ENCODE measurements around the gene TM9SF1.
"Not testable (repeated sequence)": the region's sequence is repeated elsewhere in the genome, so short reads cannot be mapped to it uniquely, and the experiment has no call there.

TM9SF1 gene

DNA sequence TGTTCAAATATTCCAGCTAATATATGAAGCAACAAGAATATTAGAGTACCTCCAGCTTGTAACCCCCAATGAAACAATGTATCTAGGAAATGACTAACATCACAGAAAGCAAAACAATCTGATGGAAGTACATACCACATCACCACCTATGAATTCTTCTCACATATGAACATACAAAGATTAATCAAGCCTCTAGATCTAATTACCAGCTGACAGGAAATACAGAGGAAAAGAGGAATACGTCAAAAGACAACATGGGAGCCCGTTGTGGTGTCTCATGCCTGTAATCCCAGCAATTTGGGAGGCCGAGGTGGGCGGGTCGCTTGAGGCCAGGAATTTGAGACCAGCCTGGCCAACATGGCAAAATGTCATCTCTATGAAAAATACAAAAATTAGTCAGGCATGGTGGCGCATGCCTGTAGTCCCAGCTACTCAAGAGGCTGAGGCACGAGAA lies 29.4 kb upstream of the TM9SF1 start:
- DNase-seq = no peak

DNA sequence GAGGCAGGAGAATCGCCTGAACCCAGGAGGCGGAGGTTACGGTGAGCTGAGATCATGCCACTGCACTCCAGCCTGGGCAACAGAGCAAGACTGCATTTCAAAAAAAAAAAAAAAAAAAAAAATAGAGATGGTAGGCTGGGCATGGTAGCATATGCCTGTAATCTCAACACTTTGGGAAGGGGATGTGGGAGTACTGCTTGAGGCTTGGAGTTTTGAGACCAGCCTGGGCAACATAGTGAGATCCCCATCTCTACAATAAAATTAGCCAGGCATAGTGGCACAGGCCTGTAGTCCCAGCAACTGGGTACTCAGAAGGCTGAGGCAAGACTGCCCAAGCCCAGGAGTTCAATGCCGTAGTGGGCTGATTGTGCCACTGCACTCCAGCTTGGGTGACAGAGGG lies 27.7 kb upstream of the TM9SF1 start:
- not testable (repeated sequence) for DNase-seq

DNA sequence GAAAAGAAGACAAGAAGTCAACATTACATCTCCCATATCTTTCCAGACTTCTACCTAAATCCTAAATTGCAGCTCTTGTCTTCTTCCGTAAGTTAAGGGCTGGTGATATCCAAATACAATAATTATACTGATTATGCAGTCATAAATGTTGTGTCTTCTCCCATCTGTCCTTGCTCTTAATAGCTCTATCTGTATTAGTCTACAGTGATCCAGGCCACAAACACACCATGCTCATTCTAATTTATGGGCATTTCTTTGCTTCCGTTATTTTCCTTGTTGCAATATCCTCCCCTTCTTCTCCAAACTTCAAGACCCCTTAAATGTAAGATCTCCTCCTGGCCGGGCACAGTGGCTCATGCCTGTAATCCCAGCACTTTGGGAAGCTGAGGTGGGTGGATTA lies 24.3 kb upstream of the TM9SF1 start:
- no peak for DNase-seq

DNA sequence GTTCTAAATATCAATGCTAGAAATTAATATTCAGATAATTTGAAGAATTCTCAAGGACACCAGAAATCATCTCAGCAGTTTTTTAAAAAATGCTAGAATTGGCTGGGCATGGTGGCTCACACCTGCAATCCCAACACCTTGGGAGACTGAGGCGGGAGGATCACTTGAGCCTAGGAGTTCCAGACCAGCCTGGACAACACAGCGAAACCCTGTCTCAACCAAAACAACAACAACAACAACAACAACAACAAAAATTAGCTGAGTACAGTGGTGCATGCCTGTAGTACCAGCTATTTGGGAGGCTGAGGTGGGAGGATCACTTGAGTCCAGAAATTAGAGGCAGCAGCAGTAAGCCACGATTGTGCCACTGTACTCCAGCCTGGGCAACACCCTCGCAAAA lies 23.8 kb upstream of the TM9SF1 start:
- DNase-seq = no peak

DNA sequence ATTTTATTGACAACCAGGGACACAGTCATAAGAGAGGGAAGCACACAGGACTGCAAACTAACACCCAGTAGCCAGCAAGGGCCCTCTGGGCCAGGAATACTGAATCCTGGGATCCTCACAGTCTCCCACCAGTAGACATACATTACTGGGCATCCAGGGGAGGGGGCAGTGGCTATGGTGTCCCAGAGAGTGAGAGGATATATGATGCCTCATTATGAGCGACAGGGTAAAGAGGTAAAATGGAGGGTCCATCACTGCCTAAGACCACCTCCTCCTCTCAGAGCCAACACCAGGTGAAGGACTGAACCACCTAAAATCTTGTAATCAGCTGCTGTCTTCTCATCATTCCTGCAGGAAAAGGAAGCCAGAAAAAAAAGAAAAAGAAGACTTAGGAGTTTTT lies 21.6 kb upstream of the TM9SF1 start:
- DNase-seq = not testable (repeated sequence)

DNA sequence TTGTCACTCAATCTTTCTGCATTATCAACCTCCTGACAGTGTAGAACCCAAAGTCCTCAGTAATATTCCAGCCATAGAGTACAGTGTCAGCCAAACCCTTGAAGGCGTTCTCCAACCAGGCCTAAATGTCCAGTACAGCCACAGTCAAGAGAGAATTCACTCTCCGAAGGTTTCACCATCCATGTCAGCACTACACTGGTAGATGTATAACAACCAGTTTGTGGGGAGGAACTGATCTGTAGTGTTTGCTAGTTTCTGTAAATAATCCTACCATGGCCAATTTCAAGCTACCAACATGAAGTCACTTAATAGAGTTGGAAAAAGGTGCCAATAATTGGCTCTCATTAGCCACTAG lies 21.1 kb upstream of the TM9SF1 start:
- no peak for DNase-seq

DNA sequence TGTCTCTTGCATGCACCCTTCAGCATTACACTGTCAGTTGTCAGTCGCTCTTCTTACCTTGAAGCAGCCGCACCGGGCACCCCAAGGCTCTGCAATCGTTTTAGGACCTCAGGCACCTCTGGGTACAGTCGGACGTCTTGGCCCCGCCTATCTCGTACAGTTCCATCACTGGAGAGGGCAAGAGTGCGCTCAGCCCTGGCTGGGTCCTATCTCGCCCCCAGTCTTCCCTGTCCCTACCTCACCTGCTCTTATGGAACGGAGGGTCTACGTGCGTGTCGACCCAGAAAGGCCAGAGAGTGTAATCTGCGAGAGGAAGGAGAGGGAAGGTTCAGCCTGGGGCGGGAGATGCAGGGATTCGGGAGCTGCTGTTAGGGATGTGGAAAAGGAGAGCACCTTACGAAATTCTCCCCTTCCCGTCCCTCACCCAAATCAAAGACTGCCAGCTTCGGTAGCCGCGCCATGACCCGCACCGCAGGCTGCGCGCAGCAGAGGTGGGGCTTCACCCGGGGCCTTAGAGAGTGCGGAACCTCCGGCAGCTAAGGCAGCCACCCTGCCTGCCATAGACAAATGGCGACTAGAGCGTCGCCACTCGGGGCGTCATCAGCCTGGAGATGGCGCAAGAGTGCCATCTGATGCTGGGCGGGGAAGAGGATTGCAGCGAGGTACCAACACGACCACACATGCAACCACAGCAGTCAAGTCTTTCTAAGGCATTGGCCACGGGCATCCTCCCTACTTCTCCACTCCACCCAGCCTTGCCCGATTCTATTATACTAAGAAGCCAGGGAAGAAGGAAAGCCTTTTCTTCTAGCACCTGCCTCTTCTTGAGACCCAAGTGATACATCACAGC lies 20.5 kb upstream of the TM9SF1 start, which contains the start of gene MDP1:
Gene MDP1 (minus strand): TSS at position 572 of the 850 bp plus-strand sequence. CDS start 111 bp downstream, at position 461.
- DNase-seq = peak; percentile 93

DNA sequence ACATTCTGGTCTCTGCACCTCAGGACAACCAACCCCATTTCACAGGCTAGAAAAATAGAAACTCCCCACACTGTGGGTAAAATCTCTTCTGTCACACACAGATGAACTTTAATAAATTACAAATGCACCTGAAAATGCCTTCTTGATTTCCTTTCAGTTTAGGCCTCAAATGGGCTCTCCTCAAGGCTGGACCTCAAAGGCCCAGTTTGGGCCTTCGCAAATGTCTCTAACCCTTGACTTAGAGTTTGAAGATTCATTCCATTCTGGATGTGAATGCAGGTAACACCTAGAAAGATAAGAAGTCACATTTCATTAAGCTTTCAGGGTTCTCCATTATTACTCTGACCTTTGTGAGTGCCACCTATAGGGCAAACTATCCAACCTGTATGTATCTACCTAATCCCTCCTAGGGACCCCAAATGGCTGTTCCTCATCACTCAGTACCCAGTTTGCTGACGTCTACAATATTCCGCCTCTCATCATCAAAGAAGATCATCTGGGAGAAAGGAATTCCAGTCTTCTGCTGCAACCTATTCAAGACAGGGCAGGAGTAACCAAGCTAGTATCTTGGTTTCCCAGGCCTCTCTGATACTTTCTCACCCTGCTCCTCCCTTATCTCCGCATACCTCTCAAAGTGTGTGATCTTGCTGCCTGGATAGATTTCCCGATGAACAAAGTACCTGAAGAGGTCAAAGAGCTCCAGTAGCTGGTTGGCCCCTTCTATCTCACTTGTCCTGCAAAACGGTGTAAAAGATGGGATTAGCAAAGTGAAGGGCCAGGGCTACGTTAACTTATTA lies 18.8 kb upstream of the TM9SF1 start:
- DNase-seq = no peak

DNA sequence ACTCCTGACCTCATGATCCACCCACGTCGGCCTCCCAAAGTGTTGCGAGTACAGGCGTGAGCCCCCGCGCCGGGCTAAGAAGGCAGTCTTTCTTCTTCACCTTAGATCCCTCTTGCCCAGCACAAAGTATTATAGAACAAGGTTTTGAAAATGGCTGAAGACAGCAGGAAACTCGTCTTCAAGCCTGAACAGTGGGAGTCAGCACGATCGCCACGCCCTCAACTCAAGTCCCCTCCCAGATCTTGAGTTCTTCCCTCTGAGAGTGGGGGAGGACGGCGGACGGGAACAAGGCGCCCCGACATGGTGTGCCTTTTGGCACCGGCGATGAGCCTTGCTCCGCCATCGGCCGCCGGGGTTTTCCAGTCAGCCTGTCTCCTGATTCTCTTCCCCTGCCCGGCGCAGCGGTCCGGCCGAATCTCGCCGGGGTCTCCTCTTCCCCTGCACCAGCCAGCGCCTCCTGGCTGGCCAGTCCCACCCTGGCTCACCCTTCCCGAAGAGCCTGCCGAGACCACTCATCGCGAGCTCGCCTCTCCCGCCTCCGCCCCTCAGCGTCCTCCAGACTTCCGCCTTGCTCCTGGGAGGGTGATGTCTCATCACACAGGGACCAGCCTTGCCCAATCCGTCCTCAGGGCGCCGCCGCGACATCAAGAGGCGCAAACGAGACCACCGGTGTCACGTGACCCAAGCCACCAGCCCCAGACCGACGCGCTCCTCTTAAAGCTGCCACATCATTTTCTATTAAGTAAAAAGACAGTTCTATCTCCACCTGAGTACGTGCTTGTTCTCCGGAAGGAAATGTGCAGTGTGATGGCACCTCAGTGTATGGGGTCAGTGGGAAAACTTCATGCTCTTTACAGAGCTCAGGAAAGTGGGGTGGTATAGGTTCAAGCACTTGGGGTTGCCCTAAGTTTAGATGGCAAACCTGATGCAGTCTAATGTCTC lies 18.0 kb upstream of the TM9SF1 start, which contains the start of gene CHMP4A:
Gene CHMP4A (minus strand): TSS at position 565 of the 942 bp plus-strand sequence. CDS start 49 bp downstream, at position 516.
- peak; percentile 97 for DNase-seq

DNA sequence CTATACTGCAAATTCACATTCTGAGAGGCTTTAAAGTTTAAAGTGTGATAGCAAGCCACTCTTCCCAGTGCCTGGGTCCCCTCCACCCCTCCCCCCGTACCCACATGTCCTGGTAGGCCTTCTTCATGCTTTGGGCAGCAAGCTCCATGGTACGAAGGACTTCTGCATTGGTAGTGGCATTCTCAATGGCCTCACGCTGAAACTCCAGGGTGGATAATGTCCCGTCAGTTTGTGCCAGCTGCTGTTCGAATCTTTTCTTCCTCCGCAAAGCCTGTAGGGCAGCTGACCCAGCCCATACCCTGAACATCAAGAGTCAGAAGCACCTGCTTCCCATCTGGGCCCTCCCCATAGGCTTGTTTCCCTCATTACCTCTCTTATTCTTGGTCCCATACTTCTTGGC lies 16.1 kb upstream of the TM9SF1 start:
- no peak for DNase-seq

DNA sequence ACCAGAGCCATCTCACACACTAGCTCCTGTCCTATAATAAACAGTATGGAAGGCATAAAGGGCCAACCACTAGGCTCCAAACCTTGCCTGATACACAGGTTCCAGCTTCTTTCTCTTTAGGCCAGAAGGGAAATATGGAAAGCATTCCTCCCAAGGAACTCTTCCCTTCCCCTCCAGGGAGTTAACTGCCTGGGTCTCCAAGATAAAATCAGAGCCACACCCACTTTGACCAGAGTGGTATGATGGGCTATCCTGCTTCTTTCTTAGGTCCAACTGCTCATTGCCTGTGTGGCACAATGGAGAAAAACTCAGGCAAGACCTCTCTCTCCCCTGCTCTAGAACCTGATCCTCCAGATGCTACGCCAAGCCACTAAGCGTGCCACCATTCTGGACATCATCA lies 12.4 kb upstream of the TM9SF1 start:
- DNase-seq = no peak

DNA sequence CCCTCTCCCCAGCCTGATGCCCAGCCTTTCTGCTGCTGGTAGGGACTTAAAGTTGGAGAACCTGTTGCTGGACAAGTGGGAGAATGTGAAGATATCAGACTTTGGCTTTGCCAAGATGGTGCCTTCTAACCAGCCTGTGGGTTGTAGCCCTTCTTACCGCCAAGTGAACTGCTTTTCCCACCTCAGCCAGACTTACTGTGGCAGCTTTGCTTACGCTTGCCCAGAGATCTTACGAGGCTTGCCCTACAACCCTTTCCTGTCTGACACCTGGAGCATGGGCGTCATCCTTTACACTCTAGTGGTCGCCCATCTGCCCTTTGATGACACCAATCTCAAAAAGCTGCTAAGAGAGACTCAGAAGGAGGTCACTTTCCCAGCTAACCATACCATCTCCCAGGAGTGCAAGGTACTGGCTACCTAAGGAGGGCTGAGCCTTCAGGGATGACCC lies 11.9 kb upstream of the TM9SF1 start:
- peak; percentile 18 for DNase-seq

DNA sequence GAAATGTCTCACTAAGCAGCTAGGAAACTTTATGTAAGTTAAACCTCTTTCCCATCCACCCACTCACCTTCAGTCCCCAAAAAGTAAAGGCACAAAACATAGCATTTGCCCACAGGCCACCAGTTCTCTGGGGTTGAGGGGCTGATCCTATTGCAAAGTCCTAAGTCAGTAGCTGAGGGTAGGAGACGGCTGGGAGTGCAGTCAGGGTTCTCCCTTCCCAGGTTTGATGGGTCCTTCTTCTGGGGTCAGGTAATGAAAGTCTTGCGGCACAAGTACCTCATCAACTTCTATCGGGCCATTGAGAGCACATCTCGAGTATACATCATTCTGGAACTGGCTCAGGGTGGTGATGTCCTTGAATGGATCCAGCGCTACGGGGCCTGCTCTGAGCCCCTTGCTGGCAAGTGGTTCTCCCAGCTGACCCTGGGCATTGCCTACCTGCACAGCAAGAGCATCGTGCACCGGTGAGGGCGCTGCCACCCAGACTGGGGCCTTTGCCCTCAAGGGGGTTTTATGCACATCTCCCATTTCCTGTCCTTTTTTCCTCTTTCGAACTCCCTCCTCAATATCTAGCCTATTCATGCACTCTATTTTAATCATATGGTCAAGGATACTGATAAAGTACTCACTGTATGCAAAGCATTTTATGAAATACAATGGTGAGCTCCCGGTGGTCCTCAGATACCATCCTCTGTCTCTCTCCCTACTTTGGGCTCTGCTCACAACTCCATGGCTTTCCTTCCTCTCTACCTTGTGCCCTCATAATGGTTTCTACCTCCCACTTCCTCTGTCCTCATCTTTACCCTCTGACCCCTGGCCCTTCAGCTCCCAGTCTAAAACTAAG lies 11.2 kb upstream of the TM9SF1 start:
- no peak for DNase-seq

DNA sequence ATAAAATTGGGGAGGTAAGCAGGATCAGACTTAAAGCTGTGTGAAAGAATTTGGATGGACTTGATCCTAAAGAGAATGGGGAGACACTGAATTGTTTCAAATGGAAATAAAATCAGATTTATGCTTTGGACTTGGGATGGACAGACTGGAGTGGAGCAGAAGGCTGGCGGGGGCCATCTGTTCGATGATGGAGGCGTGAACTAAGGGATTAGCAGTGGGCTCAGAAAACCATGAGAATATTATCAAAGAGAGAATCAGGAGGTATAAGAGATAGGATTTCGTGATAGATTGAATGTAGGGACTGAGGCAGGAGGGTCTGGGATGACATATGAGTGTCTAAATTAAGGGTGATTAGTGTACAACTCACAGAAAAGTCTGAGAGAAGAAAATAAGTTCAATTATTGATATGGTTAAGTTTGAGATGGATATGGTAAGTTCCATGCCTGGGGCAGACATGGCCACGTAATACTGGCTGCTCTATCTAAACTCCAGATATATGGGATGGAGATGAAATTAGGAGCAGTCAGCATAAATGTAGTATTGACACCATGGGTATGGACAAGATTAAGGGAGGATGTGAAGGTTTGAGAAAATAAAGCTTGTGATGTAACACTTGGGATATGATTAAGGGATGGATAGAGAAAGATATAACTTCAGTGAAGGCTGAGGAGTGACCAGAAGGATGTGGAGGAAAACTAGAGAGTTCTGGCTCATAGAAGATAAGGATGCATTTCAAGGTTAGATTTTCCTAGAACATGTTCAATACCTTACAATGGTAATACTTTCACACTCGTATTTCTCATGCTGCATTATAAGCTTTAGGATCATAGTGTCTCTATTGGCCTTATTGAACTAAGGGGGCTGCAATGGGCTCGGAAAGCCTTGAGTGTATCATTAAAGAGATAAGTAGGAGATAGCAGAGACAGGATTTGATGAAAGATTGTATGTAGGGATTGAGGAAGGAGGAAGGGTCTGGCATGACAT lies 9.2 kb upstream of the TM9SF1 start:
- DNase-seq = no peak

DNA sequence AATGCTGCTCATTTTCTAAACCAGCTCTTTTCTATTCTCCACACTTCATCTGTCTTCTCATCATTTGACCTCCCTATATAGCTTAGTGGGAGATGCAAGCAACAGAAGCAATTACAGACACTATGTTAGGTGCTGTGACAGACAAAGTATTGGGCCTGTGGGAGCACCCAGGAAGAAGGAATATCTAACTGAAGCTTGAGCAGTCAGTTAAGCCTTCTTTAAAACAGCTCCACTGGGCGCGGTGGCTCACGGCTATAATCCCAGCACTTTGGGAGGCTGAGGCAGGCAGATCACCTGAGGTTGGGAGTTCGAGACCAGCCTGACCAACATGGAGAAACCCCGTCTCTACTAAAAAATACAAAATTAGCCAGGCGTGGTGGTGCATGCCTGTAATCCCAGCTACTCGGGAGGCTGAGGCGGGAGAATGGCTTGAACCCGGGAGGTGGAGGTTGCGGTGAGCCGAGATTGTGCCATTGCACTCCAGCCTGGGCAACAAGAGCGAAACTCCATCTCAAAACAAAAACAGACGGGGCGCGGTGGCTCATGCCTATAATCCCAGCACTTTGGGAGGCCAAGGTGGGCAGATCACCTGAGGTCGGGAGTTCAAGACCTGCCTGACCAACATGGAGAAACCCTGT lies 8.1 kb upstream of the TM9SF1 start:
- not testable (repeated sequence) for DNase-seq

DNA sequence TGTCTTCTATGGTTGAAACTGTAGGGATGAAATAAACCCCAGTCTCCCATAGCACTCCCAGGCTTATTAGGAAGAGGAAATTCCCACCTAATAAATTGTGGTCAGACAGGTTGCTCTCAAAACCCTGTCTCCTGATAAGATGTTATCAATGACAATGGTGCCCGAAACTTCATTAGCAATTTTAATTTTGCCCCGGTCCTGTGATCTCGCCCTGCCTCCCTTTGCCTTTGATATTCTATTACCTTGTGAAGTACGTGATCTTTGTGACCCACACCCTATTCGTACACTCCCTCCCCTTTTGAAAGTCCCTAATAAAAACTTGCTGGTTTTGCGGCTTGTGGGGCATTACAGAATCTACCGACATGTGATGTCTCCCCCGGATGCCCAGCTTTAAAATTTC lies 7.3 kb upstream of the TM9SF1 start:
- DNase-seq = not testable (repeated sequence)

DNA sequence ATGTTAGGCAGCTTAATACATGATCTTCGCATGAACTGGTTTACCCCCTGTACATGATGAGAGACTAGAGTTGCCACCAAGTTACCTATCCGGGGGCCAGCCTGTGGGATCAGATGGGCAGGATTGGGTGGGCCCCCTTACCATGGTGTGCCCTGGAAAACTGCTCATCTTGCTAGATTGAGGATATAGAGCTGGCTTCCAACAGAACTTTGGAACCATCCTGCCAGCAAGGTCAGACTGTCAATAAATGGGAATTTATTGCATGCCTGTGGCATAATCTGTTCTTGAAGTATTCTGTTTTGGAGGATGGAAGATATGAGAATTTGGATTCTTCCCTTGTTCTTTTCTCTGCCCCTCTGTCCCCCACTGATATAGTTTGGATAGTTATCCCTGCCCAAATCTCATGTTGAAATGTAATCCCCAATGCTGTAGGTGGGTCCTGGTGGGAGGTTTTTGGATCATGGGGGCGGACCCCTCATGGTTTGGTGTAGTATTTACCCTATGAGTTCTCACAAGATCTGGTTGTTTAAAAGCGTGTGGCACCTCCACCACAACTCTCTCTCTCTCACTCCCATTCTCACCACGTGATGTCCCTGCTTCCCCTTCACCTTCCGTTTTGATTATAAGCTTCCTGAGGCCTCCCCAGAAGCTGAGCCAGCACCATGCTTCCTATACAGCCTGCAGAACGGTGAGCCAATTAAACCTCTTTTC lies 3.7 kb upstream of the TM9SF1 start:
- DNase-seq = no peak

DNA sequence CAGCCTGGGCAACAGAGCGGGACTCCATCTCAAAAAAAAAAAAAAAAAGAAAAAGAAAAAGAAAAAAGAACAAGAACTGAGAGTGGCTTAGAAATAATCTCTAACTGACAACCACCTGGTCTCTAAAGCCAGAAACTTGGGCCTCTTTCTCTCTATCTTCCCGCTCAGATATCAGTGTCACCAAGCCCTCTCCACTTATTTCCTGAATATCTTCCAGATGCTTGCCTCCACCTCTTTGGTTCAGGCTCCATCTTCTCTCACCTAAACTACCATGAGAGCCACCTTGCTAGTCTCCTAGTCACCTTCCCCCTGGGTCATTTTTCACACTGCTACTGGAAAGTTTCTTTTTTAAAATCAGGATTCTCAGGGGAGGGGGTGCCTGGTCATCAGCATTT lies 1.8 kb upstream of the TM9SF1 start:
- DNase-seq = no peak

All from CD4-positive, alpha-beta T cell treated with Interleukin-17A for 1 hour (primary cell).